Measurements from ENCODE around the gene KRTAP1-1.
"Not testable (repeated sequence)": the region's sequence is repeated elsewhere in the genome, so short reads cannot be mapped to it uniquely, and the experiment has no call there.

The KRTAP1-1 gene

GRCh38 chr17:41054025-41054424, 12.8 kb upstream of the KRTAP1-1 start:
- no peak for TF ChIP-seq CTCF (IDR thresholded peaks at IDR 0.05)
- no peak for DNase-seq
- Mint-ChIP-seq H3K36me3 (ENCODE audit: low read depth) (no peaks in the 10 kb centered on the region), H3K9me3 (peaks cover 17% of the 10 kb centered on the region), H3K4me1 (peaks cover under 1% of the 10 kb centered on the region), H3K4me3 (no peak overlapping the region), H3K27ac (no peak overlapping the region), H3K27me3 (ENCODE audit: low read depth, poor library complexity) (no peaks in the 10 kb centered on the region)

- Mint-ChIP-seq H3K27ac (no peak overlapping the region), H3K4me1 (no peaks in the 10 kb centered on the region), H3K9me3 (peaks cover 17% of the 10 kb centered on the region), H3K36me3 (ENCODE audit: low read depth) (no peaks in the 10 kb centered on the region), H3K4me3 (no peak overlapping the region), H3K27me3 (ENCODE audit: low read depth, poor library complexity) (peaks cover 3% of the 10 kb centered on the region)
- DNase-seq = no peak
- TF ChIP-seq CTCF (IDR thresholded peaks at IDR 0.05) = no peak
Observed at GRCh38 chr17:41052566-41052965, 11.3 kb upstream of the KRTAP1-1 start.

GRCh38 chr17:41049110-41049509, 7.9 kb upstream of the KRTAP1-1 start:
- no peaks in the 10 kb centered on the region for H3K4me1 Mint-ChIP-seq
- no peak overlapping the region for H3K27ac Mint-ChIP-seq
- H3K4me3 Mint-ChIP-seq = no peak overlapping the region
- peaks cover 3% of the 10 kb centered on the region for H3K27me3 Mint-ChIP-seq (ENCODE audit: low read depth, poor library complexity)
- no peak for TF ChIP-seq CTCF (IDR thresholded peaks at IDR 0.05)
- H3K36me3 Mint-ChIP-seq (ENCODE audit: low read depth) = no peaks in the 10 kb centered on the region
- H3K9me3 Mint-ChIP-seq = peaks cover 15% of the 10 kb centered on the region
- no peak for DNase-seq

GRCh38 chr17:41048441-41048840, 7.2 kb upstream of the KRTAP1-1 start:
- H3K36me3 Mint-ChIP-seq (ENCODE audit: low read depth) = no peaks in the 10 kb centered on the region
- H3K9me3 Mint-ChIP-seq = peaks cover 17% of the 10 kb centered on the region
- no peaks in the 10 kb centered on the region for H3K4me1 Mint-ChIP-seq
- DNase-seq = no peak
- no peak for TF ChIP-seq CTCF (IDR thresholded peaks at IDR 0.05)
- H3K27me3 Mint-ChIP-seq (ENCODE audit: low read depth, poor library complexity) = peaks cover 3% of the 10 kb centered on the region
- no peak overlapping the region for H3K4me3 Mint-ChIP-seq
- H3K27ac Mint-ChIP-seq = no peak overlapping the region

GRCh38 chr17:41046735-41047465, 5.7 kb upstream of the KRTAP1-1 start, which contains the start of gene KRTAP2-1:
KRTAP2-1 (minus strand) TSS chr17:41047316; CDS start chr17:41047267, 49 bp downstream.
- not testable (repeated sequence) for H3K27me3 Mint-ChIP-seq (ENCODE audit: low read depth, poor library complexity); H3K36me3 Mint-ChIP-seq (ENCODE audit: low read depth); H3K4me3 Mint-ChIP-seq; H3K27ac Mint-ChIP-seq; DNase-seq; H3K4me1 Mint-ChIP-seq
- peaks cover 17% of the 10 kb centered on the region for H3K9me3 Mint-ChIP-seq

- no peak for TF ChIP-seq CTCF (IDR thresholded peaks at IDR 0.05)
- DNase-seq = no peak
- peaks cover 17% of the 10 kb centered on the region for H3K9me3 Mint-ChIP-seq
- H3K27ac Mint-ChIP-seq = no peak overlapping the region
- no peak overlapping the region for H3K4me3 Mint-ChIP-seq
- H3K27me3 Mint-ChIP-seq (ENCODE audit: low read depth, poor library complexity) = peaks cover 3% of the 10 kb centered on the region
- no peaks in the 10 kb centered on the region for H3K36me3 Mint-ChIP-seq (ENCODE audit: low read depth)
- no peaks in the 10 kb centered on the region for H3K4me1 Mint-ChIP-seq
Observed at GRCh38 chr17:41042953-41043352, 1.7 kb upstream of the KRTAP1-1 start.

Data from nephron progenitor cell (in vitro differentiated cells).